HTERT RPE-1 (cell line): ENCODE results near the gene MED22.
"Not testable (repeated sequence)": the region's sequence is repeated elsewhere in the genome, so short reads cannot be mapped to it uniquely, and the experiment has no call there.

ENCODE experiments used
- in situ Hi-C: fragments of 300-500 bp; cut with MboI; formaldehyde crosslinking; loops from 4 replicates; pipeline ENCODE4 v1.14.3; 2020; ENCODE audit warnings: low sequenced_read_pairs

The MED22 gene

DNA sequence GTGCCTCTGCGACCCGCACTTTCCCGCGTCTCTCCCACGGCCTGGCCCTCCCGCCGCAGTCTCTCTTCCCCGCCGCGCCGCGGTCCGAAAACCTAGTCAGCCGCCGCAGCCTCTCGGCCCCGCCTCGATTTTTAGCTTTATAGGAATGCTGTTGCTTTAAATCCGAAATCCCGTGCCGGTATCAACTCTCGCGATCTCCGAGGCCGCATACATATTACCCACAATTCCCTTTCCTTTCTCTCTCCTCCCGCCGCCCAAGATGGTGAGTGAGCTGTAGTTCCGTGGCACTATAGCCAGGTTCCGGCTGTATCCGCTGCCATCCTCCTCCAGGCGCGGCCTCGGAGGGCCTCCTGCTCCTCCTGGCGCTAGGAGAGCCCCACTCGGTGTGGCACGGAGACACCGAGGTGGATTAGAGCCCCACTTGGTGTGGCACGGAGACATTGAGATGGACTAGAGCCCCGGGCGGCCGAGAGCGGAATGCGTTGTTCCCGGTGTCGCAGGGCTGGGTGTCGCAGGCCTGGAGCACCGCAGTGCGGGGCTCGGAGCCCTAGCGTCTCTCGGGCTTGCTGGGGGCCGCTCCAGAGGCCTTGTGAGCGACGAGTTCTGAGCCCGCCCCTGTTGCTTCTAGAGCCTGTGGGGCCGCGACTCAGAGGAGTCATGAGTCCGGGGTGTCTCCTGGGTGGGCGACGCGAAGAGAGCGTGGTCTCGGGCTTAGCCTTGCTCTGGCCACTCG is at the start of gene MED22, which contains the start of gene RPL7A:
Gene MED22 (minus strand): TSS at position 147 of the 733 bp plus-strand sequence. CDS start 1,469 bp downstream, outside the sequence.
Gene RPL7A (plus strand): TSS at position 234 of the 733 bp plus-strand sequence. CDS start 26 bp downstream, at position 260.
- in situ Hi-C loops, result no loop called here

DNA sequence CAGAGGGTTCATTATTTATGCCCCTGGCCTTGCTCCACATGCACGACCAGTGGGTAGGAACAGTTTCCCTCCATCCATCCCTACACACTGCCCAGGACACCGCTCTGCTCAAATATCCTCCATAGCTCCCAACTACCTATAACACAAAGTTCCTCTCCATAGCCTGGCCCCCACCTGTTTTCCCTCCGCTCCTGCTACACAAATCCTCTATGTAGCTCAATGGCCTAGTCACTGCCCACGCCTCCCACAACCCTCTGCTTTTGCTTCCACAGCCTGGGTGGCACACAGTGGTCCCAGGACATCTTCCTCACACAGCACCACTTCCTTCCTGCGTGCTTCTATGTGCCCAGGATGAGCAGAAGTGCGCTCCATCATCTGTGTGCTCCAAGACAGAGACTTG is 49.4 kb upstream of the MED22 start:
- in situ Hi-C loops, result no loop called here

DNA sequence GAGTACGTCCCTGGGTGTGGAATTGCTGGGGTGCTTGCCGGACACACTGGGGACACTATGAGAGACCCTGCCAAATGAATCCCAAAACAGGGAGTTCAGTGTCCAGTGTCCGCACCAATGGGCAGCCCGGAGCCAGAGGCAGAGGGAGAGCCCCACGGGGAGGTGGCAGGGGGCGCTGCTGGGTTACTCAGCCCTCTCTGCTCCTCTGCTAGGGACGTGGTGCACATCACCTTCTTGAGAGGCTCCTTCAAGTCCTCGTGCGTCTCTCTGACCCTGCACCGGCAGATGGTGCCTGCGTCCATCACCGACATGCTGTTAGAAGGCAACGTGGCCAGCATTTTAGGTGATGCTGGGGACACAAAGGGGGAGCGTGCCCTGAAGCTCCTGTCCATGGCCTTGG is 49.0 kb upstream of the MED22 start:
- in situ Hi-C loops, result no loop called here

DNA sequence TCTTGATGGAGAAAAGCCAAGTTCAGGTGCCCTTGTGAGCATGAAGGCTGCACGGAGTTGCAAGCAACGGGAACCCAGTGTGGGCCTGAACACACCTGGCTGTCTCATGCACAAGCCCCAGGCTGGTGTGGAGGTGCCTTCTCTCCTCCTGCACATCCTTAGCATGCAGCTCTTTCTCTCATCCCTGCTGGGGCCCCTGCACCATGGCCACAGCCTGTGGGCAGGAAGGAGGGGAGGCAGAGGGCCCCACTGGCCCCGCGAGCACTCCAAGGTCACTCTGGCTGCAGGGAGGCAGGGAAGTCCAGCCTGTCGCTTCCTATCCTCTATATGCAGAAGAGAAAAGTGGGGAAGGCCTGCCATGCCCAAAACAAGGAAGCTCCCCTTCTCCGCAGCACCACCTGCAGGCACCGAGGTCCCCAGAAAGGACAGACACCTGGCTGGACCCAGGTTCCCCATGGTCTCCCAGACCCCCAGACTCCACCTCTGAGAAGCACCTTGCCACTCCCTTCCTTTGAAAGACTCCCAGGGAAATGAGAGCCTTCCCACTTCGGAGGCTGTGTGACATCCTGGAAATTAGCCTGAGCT is 46.8 kb upstream of the MED22 start:
- in situ Hi-C loops, result no loop called here

DNA sequence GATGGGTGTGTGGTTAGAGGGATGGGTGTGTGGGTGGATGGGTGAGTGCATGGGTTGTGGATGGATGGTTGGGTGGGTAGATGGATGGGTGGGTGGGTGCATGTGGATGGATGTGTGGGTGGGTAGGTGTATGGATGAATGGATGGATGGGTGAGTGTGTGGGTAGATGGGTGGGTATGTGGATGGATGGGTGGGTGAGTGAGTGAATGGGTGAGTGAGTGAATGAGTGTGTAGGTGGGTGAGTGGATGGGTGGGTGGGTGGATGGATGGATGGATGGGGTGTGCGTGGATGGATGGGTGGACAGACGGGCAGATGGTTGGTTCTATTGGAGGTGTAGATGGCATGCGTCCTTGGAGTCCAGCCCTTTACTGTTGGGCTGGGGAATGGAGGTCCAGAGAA is 45.5 kb upstream of the MED22 start:
- in situ Hi-C loops, result no loop called here

DNA sequence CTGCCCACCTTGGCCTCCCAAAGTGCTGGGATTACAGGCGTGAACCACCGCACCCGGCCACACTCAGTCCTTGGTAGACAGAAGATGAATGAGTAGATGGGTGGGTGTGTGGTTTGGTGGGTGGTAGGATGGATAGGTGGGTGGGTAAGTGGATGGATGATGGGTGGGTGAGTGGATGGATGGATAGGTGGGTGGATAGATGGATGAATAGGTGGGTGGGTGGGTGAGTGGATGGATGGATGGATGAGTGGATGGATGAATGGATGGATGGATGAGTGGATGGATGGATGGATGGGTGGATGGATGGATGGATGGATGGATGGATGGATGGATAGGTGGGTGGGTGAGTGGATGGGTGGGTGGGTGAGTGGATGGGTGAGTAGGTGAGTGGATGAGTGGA is 44.4 kb upstream of the MED22 start:
- in situ Hi-C loops, result not testable (repeated sequence)

DNA sequence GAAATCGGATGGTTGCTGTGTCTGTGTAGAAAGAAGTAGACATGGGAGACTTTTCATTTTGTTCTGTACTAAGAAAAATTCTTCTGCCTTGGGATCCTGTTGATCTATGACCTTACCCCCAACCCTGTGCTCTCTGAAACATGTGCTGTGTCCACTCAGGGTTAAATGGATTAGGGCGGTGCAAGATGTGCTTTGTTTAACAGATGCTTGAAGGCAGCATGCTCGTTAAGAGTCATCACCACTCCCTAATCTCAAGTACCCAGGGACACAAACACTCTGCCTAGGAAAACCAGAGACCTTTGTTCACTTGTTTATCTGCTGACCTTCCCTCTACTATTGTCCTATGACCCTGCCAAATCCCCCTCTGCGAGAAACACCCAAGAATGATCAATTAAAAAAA is 43.5 kb upstream of the MED22 start:
- in situ Hi-C loops, result not testable (repeated sequence)

DNA sequence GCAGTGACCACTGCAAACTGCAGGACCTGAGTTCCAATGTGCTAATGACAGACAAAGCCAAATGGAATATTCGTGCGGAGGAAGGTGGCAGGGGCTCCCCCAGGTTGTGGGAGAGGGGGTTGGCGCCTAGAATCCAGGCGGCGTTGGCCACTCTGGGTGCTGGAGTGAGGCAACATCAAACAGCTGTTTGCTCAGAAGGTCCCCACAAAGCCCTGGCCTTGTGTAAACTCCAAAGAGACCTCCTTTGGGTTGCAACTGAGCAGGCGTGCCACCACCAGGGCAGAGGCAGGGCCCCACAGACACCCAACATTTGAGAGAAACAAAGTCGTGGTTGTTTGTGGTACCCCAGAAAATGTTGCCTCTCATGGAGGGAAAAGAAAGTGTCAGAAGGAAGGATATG is 42.8 kb upstream of the MED22 start:
- in situ Hi-C loops, result no loop called here

DNA sequence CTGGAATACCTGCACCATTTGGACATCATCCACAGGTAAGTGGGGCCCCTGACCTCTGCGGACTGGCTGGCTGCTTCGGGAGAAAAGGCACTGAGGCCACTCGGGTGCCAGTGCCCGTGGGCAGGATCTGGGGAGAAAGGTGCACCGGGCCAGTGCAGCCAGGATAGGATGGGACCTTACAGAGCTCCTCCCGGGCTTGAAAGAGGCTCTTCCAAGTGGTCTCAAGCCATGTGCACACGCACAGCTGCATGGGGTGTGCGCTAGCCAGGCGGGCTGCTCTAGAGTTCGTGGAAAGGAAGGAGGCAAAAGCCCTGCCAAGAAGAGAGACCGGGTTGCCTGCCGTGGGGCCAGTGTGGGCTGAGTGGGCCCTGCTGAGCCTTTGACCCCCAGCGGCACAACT is 41.6 kb upstream of the MED22 start:
- in situ Hi-C loops, result no loop called here

DNA sequence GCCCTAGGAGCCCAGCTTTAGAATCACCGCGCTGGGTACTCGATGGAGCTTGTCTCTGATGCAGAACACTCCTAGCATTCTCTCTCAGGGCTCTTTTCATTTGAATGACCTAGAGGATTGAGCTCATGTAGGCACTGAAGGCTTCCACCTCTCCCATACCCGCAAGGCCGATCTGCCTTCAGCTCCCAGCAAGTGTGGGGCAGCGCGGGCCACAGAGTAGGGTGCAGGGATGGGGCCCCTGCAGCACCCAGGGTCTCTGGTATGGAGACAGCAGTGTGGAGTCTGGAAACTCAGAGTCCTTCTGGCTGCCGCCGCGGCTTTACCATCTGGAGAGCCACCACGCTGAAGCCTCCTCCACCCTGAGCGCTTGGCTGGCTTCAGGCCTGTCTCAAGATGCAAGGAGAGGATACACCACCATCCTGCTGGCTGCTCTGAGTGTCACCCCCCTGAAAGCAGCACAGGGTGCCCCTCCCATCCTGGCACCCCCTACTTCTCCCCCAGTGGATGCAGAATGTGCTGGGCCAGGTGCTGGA is 41.2 kb upstream of the MED22 start:
- in situ Hi-C loops, result no loop called here

DNA sequence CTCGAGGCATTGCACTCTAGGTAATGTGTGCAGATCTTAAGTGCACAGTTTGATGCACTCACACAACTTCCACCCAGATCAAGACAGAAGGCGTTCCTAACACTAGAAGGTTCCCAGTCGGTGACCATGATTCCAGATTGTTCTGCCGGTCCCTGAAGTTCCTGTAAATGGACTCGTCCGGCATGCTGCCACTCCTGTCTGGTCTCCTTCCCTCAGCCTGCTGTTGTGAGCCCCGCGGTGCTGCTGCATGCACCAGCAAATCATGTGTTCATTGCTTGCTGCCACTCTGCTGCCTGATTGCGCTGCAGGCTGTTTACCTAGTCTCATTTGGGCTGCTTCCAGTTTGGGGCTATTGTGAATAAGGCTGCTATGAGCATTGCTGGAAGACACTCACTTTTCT is 39.7 kb upstream of the MED22 start:
- in situ Hi-C loops, result no loop called here

DNA sequence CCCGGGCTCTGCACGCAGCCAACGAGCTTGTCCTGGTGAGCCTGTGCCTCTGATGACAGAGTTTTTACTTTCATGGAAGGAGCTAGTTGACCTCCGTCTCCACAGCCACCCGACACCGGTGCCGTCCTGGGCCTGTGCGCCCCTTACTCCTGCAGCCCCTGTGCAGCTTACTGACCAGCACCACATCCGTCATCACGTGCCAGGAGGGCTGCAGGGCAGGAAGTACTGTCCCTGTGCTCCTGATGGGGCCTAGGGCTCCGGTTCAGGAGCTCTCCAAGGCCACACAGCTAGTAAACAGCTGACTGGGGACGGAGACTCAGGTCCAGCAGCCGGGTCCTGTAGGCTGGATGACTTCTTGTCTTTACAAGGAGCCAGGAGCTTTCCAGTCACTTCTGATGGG is 38.4 kb upstream of the MED22 start:
- in situ Hi-C loops, result no loop called here

DNA sequence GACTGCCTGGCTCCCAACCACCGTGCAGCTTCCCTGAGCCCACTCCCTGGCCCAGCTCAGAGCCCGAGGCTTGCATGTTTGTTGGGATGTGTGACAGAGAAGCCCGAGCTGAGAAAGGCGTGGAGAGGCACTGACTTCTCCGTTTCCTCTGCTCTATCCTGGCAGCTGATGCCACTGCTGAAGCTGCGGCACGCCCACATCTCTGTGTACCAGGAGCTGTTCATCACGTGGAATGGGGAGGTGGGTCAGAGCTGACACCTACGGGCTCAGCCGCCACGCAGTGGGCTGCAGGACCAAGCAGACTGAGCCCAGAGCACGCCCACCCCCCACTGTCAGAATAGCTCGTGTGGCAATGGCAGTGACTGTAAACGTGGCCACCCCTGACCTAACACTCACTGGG is 37.5 kb upstream of the MED22 start:
- in situ Hi-C loops, result no loop called here

DNA sequence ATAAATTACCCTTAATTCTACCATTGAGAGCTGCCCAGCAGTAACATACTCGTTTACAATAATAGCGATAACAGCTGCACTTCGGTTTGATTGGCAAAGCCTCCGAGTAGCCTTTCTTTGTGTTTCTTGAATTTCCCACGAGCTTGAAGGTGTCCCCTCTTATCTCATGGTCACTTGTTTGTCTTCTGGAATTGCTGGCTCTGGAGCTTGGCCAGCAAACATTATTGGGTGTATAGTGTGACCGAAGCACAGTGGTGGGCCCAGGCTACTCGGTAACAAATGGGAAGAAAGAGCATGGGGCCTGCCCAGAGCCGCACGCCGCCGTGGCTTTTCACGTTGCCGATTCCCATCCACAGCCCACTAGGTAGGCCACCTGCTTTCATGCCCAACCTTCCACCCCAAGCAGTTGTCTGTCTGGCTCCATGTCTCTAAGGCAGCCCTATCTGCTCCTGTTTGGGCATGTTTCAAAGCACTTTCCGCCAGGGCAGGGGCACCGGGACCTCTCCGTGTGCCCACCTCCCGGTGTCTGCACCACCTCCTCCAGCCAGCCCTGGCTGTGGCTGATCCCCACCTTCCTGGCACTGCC is 36.9 kb upstream of the MED22 start:
- in situ Hi-C loops, result no loop called here

DNA sequence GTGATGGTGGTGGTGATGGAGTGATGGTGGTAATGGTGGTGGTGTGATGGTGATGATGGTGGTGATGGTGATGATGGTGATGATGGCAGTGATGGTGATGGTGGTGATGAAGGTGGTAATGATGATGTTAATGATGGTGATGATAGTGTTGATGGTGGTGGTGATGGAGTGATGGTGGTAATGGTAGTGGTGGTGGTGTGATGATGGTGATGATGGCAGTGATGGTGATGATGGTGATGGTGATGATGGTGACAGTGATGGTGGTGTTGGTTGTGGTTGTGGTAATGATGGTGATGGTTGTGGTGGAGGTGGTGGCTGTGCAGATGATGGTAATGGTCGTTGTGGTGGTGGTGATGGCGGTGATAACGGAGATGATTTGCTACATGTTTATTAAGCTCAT is 35.5 kb upstream of the MED22 start:
- in situ Hi-C loops, result no loop called here

DNA sequence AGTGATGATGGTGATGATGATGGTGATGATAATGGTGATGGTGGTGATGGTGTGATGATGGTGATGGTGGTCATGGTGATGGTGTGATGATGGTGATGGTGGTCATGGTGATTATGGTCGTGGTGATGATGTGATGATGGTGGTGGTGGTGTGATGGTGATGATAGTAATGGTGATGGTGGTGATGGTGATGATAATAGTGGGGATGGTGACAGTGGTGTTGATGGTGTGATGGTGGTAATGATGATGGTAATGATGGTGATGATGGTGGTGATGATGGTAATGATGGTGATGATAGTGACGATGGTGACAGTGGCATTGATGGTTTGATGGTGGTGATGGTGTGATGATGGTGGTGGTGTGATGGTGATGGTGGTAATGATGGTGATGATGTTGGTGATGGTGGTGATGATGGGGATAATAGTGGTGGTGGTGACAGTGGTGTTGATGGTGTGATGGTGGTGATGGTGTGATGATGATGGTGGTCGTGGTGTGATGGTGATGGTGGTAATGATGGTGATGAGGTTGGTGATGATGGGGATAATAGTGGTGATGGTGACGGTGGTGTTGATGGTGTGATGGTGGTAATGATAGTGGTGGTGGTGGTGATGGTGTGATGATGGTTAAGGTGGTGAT is 34.7 kb upstream of the MED22 start:
- in situ Hi-C loops, result no loop called here

DNA sequence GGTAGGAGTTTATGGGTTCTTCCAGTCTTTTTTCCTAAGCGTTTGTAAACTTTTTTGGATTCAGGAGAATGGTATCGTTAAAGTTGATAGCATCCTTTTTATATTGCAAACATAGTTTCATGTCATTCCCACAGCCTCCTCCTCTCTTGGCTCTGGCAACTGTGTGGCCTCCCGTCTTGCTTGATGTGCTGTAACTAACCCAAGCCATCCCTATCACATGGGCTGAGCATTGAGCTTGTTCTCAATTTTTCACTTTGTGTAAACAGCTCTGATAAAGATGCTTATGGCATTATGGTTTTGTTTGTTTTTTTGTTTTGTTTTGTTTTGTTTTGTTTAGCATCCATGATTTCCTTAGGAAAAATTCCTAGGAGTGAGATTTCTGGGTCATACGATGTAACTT is 32.8 kb upstream of the MED22 start:
- in situ Hi-C loops, result no loop called here

DNA sequence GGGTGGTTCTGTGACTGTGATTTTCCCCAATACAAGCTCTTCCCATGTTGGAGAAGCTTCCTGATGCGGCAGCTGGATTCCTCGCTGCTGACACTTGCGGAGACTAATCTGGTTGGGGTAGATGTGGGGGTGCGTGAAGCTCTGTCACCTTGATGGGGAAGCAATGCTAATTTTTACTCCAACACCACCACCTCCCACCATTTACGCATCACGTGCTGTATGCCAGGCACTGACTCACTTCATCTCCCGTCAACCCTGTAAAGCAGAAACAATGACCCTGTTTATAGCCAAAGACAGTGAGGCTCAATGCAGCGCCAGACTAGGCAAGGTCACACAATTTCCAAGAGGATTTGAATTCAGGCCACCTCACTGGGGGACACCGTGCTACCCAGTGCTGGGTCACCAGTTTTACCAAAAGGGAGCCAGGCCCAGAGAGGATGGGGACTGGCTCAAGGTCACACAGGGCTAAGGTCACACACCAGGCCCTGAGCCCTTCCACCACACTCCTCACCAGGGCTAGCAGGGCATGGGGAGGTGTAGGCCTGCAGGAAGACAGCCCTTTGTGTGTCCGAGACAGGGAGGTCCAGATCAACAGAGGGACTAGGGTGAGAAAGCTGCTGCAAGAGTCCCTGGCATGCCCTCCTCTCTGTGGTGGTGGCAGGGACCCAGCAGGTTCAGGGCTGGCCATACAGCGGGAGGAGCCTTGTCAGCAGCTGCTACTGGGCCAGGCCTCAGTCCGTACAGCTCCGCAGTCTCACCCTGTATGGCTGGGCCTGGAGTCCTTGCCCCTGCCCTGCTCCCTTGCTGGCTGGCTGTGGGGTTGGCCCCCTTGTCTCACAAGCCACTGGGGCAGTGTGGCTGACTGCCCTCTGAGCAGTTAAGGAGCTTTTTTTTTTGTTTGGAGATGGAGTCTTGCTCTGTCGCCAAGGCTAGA is 31.5 kb upstream of the MED22 start:
- in situ Hi-C loops, result no loop called here

DNA sequence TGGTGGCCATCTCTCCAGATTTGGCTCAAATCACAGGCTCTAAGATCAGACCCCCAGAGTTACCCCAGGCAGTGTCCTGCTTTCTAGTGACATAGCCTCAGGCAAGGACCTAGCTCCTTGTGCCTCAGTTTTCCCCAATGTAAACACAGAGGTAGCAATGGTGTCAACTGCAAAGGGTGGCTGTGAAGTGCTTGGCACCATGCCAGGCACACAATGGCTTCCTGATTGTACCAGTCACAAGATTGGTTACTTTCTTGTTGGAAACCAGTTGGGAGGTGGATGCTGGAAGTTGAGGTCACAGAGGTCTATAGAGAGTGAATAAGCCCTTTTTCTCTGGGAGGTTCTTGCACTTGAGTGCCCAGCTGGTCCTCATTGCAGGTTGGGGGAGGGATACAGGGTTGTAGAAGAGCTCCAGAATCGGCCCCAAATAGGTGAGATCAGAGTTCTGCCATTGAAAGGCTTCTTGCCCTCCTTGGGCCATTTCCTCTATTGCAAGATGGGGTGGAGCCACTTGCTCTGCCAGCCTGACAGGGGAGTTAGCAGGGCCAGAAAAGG is 30.6 kb upstream of the MED22 start:
- in situ Hi-C loops, result no loop called here

DNA sequence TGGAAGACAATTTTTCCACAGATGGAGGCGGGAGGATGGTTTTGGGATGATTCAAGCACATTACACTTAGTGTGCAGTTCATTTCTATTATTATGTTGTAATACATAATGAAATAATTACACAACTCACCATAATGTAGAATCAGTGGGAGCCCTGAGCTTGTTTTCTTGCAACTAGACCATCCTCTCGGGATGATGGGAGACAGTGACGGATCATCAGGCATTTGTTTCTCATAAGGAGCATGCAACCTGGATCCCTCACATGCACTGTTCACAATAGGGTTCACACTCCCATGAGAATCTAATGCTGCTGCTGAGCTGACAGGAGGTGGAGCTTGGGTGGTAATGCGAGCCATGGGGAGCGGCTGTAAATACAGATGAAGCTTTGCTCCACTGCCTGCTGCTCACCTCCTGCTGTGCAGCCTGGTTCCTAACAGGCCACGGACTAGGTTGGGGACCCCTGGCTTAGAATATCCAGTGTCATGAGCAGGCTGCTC is 29.8 kb upstream of the MED22 start:
- in situ Hi-C loops, result no loop called here
